ENCODE measurements around the gene GABRG3. TPM values are rescaled to one million over a fixed set of nuclear protein-coding genes. Genes with fewer than 3 reads are reported as not detected.

Gene GABRG3
- total RNA-seq, 1 experiment from 2014 or later = not detected

DNA sequence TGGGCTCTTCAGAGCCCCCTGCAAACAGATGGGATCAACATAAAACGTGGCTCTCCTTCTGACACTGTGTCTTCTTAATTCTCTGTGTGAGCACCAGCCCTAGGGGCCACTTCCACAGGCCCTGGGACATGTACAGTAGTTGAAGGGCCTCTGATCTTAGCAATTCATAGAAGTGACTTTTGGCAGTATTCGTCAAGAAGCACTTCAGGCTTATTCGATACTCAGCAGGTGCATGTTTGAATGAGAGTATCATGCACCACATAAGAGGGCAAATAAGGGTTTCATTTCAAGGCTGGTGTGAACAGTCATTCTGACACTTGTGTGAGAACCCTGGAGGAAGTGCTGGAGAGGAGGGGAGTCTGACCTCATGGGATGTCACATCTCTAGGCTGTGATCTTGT, 113.9 kb downstream of the GABRG3 start:
- peaks cover 7 to 58% of the 10 kb centered on the region in 2 experiments; a peak in 2 of 4 replicates for H3K9me3 ChIP-seq (ENCODE audit: control insufficient read depth in 1 of 2, insufficient read depth in 1 of 2, low read depth in 1 of 2, low read length in 2 of 2)
- H3K36me3 ChIP-seq (ENCODE audit: control insufficient read depth in 1 of 2, insufficient read depth in 2 of 2, low read length in 2 of 2) = no peaks in the 10 kb centered on the region
- H3K79me2 ChIP-seq (ENCODE audit: insufficient read depth, low read length) = no peaks in the 10 kb centered on the region
- CTCF ChIA-PET = no interaction called here
- H3K27me3 ChIP-seq (ENCODE audit: insufficient read depth, low read length) = no peaks in the 10 kb centered on the region
- intact Hi-C loops (cut with micrococcal nuclease) = no loop called here
- RAD21 ChIA-PET (ENCODE audit: low non-redundant PET in 1 of 2, low total read pairs in 2 of 2, uncharacterized antibody in 2 of 2, unreplicated experiment in 2 of 2) = no interaction called here
- H3K9ac ChIP-seq (ENCODE audit: low read length) = no peak overlapping the region
- no peak overlapping the region for H3K4me2 ChIP-seq (ENCODE audit: low read length)
- no peak for ATAC-seq
- H3K4me3 ChIP-seq (replicated peaks in 1 of 2; ENCODE audit: low read depth in 1 of 2, low read length in 2 of 2) = no peak overlapping the region
- H3K4me1 ChIP-seq (ENCODE audit: control insufficient read depth in 1 of 2, insufficient read depth in 2 of 2, low read length in 2 of 2) = no peaks in the 10 kb centered on the region
- POLR2A ChIA-PET = no interaction called here
- H3K27ac ChIP-seq (ENCODE audit: low read depth, low read length) = no peak overlapping the region
- TF ChIP-seq POLR2A (IDR thresholded peaks at IDR 0.05; ENCODE audit: borderline replicate concordance, extremely low read depth, insufficient read depth, insufficient read length) (no peak), ELF1 (IDR thresholded peaks at IDR 0.05; ENCODE audit: borderline replicate concordance, low read depth) (no peak), CEBPB (IDR thresholded peaks at IDR 0.05; ENCODE audit: low read depth) (no peak), EZH2phosphoT487 (IDR thresholded peaks at IDR 0.05; ENCODE audit: borderline replicate concordance) (no peak), EGR1 (IDR thresholded peaks at IDR 0.05; ENCODE audit: low read depth) (no peak), SRF (IDR thresholded peaks at IDR 0.05; ENCODE audit: low read depth) (no peak)
- TF ChIP-seq, protein P1, sequence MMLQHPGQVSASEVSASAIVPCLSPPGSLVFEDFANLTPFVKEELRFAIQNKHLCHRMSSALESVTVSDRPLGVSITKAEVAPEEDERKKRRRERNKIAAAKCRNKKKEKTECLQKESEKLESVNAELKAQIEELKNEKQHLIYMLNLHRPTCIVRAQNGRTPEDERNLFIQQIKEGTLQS (IDR thresholded peaks at IDR 0.05) = no peak
- TF ChIP-seq, protein P2, sequence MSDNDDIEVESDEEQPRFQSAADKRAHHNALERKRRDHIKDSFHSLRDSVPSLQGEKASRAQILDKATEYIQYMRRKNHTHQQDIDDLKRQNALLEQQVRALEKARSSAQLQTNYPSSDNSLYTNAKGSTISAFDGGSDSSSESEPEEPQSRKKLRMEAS (IDR thresholded peaks at IDR 0.05) = no peak
- no TSS peak for BruUV-seq (replicated peaks)
- no peaks in the 10 kb centered on the region for H4K20me1 ChIP-seq (ENCODE audit: insufficient read depth)
- H3K9me2 ChIP-seq (ENCODE audit: insufficient read depth) = no peaks in the 10 kb centered on the region
- DNase-seq (ENCODE audit: low read depth, low spot score) = no peak
- no peak overlapping the region for H2AFZ ChIP-seq (ENCODE audit: low read depth, low read length, poor library complexity, severe bottlenecking)

DNA sequence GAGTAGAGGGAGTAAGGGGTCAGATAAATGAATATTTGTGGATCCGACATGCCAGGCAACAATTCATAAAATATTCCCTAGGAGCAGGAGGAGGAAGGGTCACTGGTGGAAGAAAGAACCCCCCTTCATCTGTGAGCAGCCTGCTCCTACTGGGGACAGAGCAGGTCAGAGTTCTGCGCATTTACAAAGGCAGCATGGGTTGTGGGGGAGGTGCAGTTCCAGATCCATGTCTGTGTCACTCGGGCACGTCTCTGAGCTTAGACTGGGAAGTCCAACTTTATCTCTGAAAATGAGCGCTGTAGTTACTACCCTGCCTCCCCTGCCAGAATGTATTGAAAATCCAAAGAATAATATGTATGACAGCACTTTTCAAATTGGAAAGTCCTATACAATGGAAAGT, 115.2 kb downstream of the GABRG3 start:
- RAD21 ChIA-PET (ENCODE audit: low non-redundant PET in 1 of 2, low total read pairs in 2 of 2, uncharacterized antibody in 2 of 2, unreplicated experiment in 2 of 2) = no interaction called here
- no peak overlapping the region for H3K9ac ChIP-seq (ENCODE audit: low read length)
- no peak overlapping the region for H3K27ac ChIP-seq (ENCODE audit: low read depth, low read length)
- no peaks in the 10 kb centered on the region for H3K9me2 ChIP-seq (ENCODE audit: insufficient read depth)
- intact Hi-C loops (cut with micrococcal nuclease) = no loop called here
- CTCF ChIA-PET = no interaction called here
- H3K4me3 ChIP-seq (replicated peaks in 1 of 2; ENCODE audit: low read depth in 1 of 2, low read length in 2 of 2) = no peak overlapping the region
- no peak for ATAC-seq
- H3K4me2 ChIP-seq (ENCODE audit: low read length) = no peak overlapping the region
- H3K36me3 ChIP-seq (ENCODE audit: control insufficient read depth in 1 of 2, insufficient read depth in 2 of 2, low read length in 2 of 2) = no peaks in the 10 kb centered on the region
- H2AFZ ChIP-seq (ENCODE audit: low read depth, low read length, poor library complexity, severe bottlenecking) = no peak overlapping the region
- BruUV-seq (replicated peaks) = no TSS peak
- H4K20me1 ChIP-seq (ENCODE audit: insufficient read depth) = no peaks in the 10 kb centered on the region
- no peaks in the 10 kb centered on the region for H3K79me2 ChIP-seq (ENCODE audit: insufficient read depth, low read length)
- no peaks in the 10 kb centered on the region for H3K4me1 ChIP-seq (ENCODE audit: control insufficient read depth in 1 of 2, insufficient read depth in 2 of 2, low read length in 2 of 2)
- POLR2A ChIA-PET = no interaction called here
- H3K9me3 ChIP-seq (ENCODE audit: control insufficient read depth in 1 of 2, insufficient read depth in 1 of 2, low read depth in 1 of 2, low read length in 2 of 2) = peaks cover 7 to 54% of the 10 kb centered on the region in 2 experiments; a peak in 2 of 4 replicates
- no peak for DNase-seq (ENCODE audit: low read depth, low spot score)
- H3K27me3 ChIP-seq (ENCODE audit: insufficient read depth, low read length) = no peaks in the 10 kb centered on the region
- TF ChIP-seq JUND (IDR thresholded peaks at IDR 0.05) = no peak
- TF ChIP-seq FOSL1 (IDR thresholded peaks at IDR 0.05; ENCODE audit: low read depth) = no peak
- TF ChIP-seq EZH2 (IDR thresholded peaks at IDR 0.05) = no peak
- no peak for TF ChIP-seq ZFX (IDR thresholded peaks at IDR 0.05)
- TF ChIP-seq TCF7L2 (IDR thresholded peaks at IDR 0.05; ENCODE audit: borderline replicate concordance, extremely low read depth, insufficient read depth, insufficient read length) = no peak
- TF ChIP-seq, protein P3, sequence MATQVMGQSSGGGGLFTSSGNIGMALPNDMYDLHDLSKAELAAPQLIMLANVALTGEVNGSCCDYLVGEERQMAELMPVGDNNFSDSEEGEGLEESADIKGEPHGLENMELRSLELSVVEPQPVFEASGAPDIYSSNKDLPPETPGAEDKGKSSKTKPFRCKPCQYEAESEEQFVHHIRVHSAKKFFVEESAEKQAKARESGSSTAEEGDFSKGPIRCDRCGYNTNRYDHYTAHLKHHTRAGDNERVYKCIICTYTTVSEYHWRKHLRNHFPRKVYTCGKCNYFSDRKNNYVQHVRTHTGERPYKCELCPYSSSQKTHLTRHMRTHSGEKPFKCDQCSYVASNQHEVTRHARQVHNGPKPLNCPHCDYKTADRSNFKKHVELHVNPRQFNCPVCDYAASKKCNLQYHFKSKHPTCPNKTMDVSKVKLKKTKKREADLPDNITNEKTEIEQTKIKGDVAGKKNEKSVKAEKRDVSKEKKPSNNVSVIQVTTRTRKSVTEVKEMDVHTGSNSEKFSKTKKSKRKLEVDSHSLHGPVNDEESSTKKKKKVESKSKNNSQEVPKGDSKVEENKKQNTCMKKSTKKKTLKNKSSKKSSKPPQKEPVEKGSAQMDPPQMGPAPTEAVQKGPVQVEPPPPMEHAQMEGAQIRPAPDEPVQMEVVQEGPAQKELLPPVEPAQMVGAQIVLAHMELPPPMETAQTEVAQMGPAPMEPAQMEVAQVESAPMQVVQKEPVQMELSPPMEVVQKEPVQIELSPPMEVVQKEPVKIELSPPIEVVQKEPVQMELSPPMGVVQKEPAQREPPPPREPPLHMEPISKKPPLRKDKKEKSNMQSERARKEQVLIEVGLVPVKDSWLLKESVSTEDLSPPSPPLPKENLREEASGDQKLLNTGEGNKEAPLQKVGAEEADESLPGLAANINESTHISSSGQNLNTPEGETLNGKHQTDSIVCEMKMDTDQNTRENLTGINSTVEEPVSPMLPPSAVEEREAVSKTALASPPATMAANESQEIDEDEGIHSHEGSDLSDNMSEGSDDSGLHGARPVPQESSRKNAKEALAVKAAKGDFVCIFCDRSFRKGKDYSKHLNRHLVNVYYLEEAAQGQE (IDR thresholded peaks at IDR 0.05; ENCODE audit: low read depth) = no peak
- TF ChIP-seq CEBPB (IDR thresholded peaks at IDR 0.05; ENCODE audit: low read depth) = no peak
- no peak for TF ChIP-seq SP1 (IDR thresholded peaks at IDR 0.05; ENCODE audit: low read depth)
- TF ChIP-seq, protein P1 (IDR thresholded peaks at IDR 0.05) = no peak
- TF ChIP-seq, protein P4, sequence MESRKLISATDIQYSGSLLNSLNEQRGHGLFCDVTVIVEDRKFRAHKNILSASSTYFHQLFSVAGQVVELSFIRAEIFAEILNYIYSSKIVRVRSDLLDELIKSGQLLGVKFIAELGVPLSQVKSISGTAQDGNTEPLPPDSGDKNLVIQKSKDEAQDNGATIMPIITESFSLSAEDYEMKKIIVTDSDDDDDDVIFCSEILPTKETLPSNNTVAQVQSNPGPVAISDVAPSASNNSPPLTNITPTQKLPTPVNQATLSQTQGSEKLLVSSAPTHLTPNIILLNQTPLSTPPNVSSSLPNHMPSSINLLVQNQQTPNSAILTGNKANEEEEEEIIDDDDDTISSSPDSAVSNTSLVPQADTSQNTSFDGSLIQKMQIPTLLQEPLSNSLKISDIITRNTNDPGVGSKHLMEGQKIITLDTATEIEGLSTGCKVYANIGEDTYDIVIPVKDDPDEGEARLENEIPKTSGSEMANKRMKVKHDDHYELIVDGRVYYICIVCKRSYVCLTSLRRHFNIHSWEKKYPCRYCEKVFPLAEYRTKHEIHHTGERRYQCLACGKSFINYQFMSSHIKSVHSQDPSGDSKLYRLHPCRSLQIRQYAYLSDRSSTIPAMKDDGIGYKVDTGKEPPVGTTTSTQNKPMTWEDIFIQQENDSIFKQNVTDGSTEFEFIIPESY (IDR thresholded peaks at IDR 0.05; ENCODE audit: extremely low read depth, insufficient replicate concordance, low read length) = no peak
- TF ChIP-seq YY1 (IDR thresholded peaks at IDR 0.05; ENCODE audit: extremely low read depth, insufficient replicate concordance, low read depth, low read length) = no peak

Data from HCT116 (cell line).